K562 (cell line): ENCODE results near the gene HMGCLL1. TPM values are rescaled to one million over a fixed set of nuclear protein-coding genes. Genes with fewer than 3 reads are reported as not detected.

Source experiments
- ATAC-seq: fragments of 200-7000 bp; cut with Tn5 transposase; 3 replicates; pipeline ENCODE4 v1.9.1; 2020; ENCODE audit warnings: moderate library complexity
- BruUV-seq: library from RNA; stranded (reverse); fragments of 400-500 nt; replicated peaks from 2 replicates; lab custom pipeline; 2021; lab: Mats Ljungman, UMichigan
- CTCF ChIA-PET: fragments of 300-600 bp; formaldehyde crosslinking; extraction: SDS; loops from one replicate; lab custom pipeline; 2021; ENCODE audit warnings: low intra/inter-chr PET ratio; lab: Yijun Ruan, JAX
- POLR2A ChIA-PET: fragments of 300-600, 350-650 bp; sonication (Branson Sonifier 250); formaldehyde crosslinking; extraction: SDS; loops from one replicate; lab custom pipeline; 2021; ENCODE audit warnings: antibody characterized with exemption, inconsistent platforms; lab: Yijun Ruan, JAX
- DNase-seq, 4 experiments: peaks; one replicate each; pipeline versions ENCODE4 v3.0.0 to v3.0.0-alpha.2; 2011 to 2018; ENCODE audit warnings: low spot score in 3 of 4, mixed read lengths in 3 of 4; ENCODE audit errors: extremely low read depth in 1 of 4
- FAIRE-seq: peaks from 2 replicates; lab custom pipeline; 2011; peaks lifted over from hg19 to GRCh38; lab: Jason Lieb, UNC
- H2AFZ ChIP-seq: 2 replicates; pipeline ENCODE4 v1.6.0; 2011; ENCODE audit warnings: low read depth, low read length, control low read depth, inconsistent platforms
- H3K27ac ChIP-seq: fragments of 200-600 bp; 3 replicates; pipeline ENCODE4 v1.8.0; 2011; ENCODE audit warnings: low read depth, mild to moderate bottlenecking, control low read depth, inconsistent platforms, low read length, moderate library complexity, mixed read lengths; ENCODE audit errors: extremely low read depth
- H3K27me3 ChIP-seq, 2 experiments: fragments of 300-600 bp in 1 of 2; 2 replicates in 1 of 2; 3 replicates in 1 of 2; pipeline versions ENCODE4 v1.6.0 to v1.8.0; 2011; ENCODE audit warnings: inconsistent platforms in 2 of 2, low read length in 2 of 2, mild to moderate bottlenecking in 1 of 2, mixed read lengths in 1 of 2, moderate library complexity in 1 of 2; ENCODE audit not compliant: control insufficient read depth in 2 of 2, insufficient read depth in 2 of 2
- H3K36me3 ChIP-seq: fragments of 300-600 bp; 3 replicates; pipeline ENCODE4 v1.8.0; 2011; ENCODE audit warnings: mild to moderate bottlenecking, low read length, inconsistent platforms; ENCODE audit not compliant: control insufficient read depth, insufficient read depth
- H3K4me1 ChIP-seq, 2 experiments: fragments of 200-600 bp in 1 of 2; replicated peaks in 1 of 2; 2 replicates in 1 of 2; 3 replicates in 1 of 2; pipeline versions ENCODE4 v1.5.1 to v1.8.0; 2011; ENCODE audit warnings: inconsistent platforms in 2 of 2, low read length in 2 of 2, mild to moderate bottlenecking in 1 of 2, mixed read lengths in 1 of 2, moderate library complexity in 1 of 2; ENCODE audit not compliant: control insufficient read depth in 2 of 2, insufficient read depth in 2 of 2
- H3K4me2 ChIP-seq: 2 replicates; pipeline ENCODE4 v1.6.1; 2011; ENCODE audit warnings: low read length, control low read depth, inconsistent platforms, mixed read lengths; ENCODE audit not compliant: insufficient read depth
- H3K4me3 ChIP-seq: fragments of 200-600 bp; sonication (generic), shearing (Covaris generic); 2 replicates; pipeline ENCODE4 v1.5.1; 2016; ENCODE audit warnings: control low read depth, inconsistent platforms
- H3K79me2 ChIP-seq: fragments of 200-600 bp; 3 replicates; pipeline ENCODE4 v1.8.0; 2011; ENCODE audit warnings: low read length, inconsistent platforms; ENCODE audit not compliant: control insufficient read depth, insufficient read depth
- H3K9ac ChIP-seq, 2 experiments: 2 replicates each; pipeline versions ENCODE4 v1.6.0 to v1.6.1; 2011; ENCODE audit warnings: low read depth in 2 of 2, low read length in 2 of 2, control low read depth in 1 of 2, inconsistent platforms in 1 of 2, mild to moderate bottlenecking in 1 of 2, mixed read lengths in 1 of 2; ENCODE audit not compliant: insufficient read depth in 1 of 2
- H3K9me1 ChIP-seq: one replicate; pipeline ENCODE4 v1.6.0; 2011; ENCODE audit warnings: inconsistent platforms, mild to moderate bottlenecking, low read length, moderate library complexity; ENCODE audit not compliant: control insufficient read depth, insufficient read depth
- H3K9me3 ChIP-seq: replicated peaks from 2 replicates; pipeline ENCODE4 v1.5.1; 2011; ENCODE audit warnings: low read depth, low read length, inconsistent platforms; ENCODE audit not compliant: control insufficient read depth, insufficient read depth
- H4K20me1 ChIP-seq: replicated peaks from 2 replicates; pipeline ENCODE4 v1.6.1; 2011; ENCODE audit warnings: low read length, inconsistent platforms, mixed read lengths; ENCODE audit not compliant: control insufficient read depth, insufficient read depth
- ADNP ChIP-seq: fragments of 200-800 bp; sonication (Bioruptor generic); IDR thresholded peaks from 2 replicates; pipeline ENCODE4 v1.6.1; 2016; ENCODE audit warnings: missing genetic modification characterization, missing compliant biosample characterization
- EGR1 ChIP-seq: fragments of 450-650 bp; conservative IDR thresholded peaks from 2 replicates; pipeline ENCODE4 v1.6.1; 2017; ENCODE audit warnings: mild to moderate bottlenecking
- ESRRB ChIP-seq: fragments of 250-450 bp; sonication (Bioruptor Pico); IDR thresholded peaks from 2 replicates; pipeline ENCODE4 v1.5.0; 2020; ENCODE audit warnings: mild to moderate bottlenecking, moderate library complexity, borderline replicate concordance
- GTF2F1 ChIP-seq: IDR thresholded peaks from 2 replicates; pipeline ENCODE4 v1.6.1; 2011; ENCODE audit warnings: low read depth, low read length, improper control_type of control experiment
- HMG20A ChIP-seq: fragments of 450-650 bp; formaldehyde crosslinking; conservative IDR thresholded peaks from 2 replicates; pipeline ENCODE4 v1.4.0; 2020; ENCODE audit warnings: mild to moderate bottlenecking, mixed read lengths
- MTA3 ChIP-seq: fragments of 450-650 bp; formaldehyde crosslinking; IDR thresholded peaks from 2 replicates; pipeline ENCODE4 v1.6.1; 2017; ENCODE audit warnings: mild to moderate bottlenecking, borderline replicate concordance
- MYNN ChIP-seq, 2 experiments: sonication (generic); formaldehyde crosslinking in 1 of 2; IDR thresholded peaks; 2 replicates each; pipeline versions ENCODE4 v1.5.0 to v1.6.1; 2016 to 2020; ENCODE audit warnings: antibody characterized with exemption in 1 of 2, missing genetic modification reagents in 1 of 2
- NFRKB ChIP-seq: fragments of 450-650 bp; IDR thresholded peaks from 2 replicates; pipeline ENCODE4 v1.6.1; 2016; ENCODE audit warnings: low read depth
- NR2C1 ChIP-seq, 2 experiments: fragments of 450-650 bp; IDR thresholded peaks; 2 replicates each; pipeline ENCODE4 v1.6.1; 2017; ENCODE audit warnings: mild to moderate bottlenecking in 2 of 2, antibody characterized with exemption in 1 of 2, inconsistent platforms in 1 of 2, missing compliant biosample characterization in 1 of 2, missing genetic modification characterization in 1 of 2
- RBBP5 ChIP-seq: fragments of 200-600 bp; sonication (generic); IDR thresholded peaks from 2 replicates; pipeline ENCODE4 v1.6.1; 2012; ENCODE audit warnings: borderline replicate concordance, mild to moderate bottlenecking, low read length, control low read depth, inconsistent platforms; ENCODE audit not compliant: insufficient read depth, poor library complexity, severe bottlenecking
- RBM17 ChIP-seq: fragments of 200-400 bp; formaldehyde crosslinking; IDR thresholded peaks from 2 replicates; pipeline ENCODE4 v1.6.1; 2017; ENCODE audit warnings: low read depth, mild to moderate bottlenecking, low read length, borderline replicate concordance
- SAP30 ChIP-seq: fragments of 200-600 bp; sonication (generic); IDR thresholded peaks from 2 replicates; pipeline ENCODE4 v1.6.1; 2012; ENCODE audit warnings: borderline replicate concordance, low read depth, mild to moderate bottlenecking, moderate library complexity, low read length, control low read depth, inconsistent platforms; ENCODE audit not compliant: insufficient read depth, poor library complexity, severe bottlenecking
- SMAD3 ChIP-seq: fragments of 450-650 bp; formaldehyde crosslinking; conservative IDR thresholded peaks from 2 replicates; pipeline ENCODE4 v1.4.0; 2020; ENCODE audit warnings: mild to moderate bottlenecking
- SNIP1 ChIP-seq: fragments of 450-650 bp; IDR thresholded peaks from 2 replicates; pipeline ENCODE4 v1.7.1; 2017; ENCODE audit warnings: low read depth, mild to moderate bottlenecking
- ZFP30 ChIP-seq: fragments of 250-450 bp; sonication (Bioruptor Pico); IDR thresholded peaks from 2 replicates; pipeline ENCODE4 v1.8.0; 2022; ENCODE audit warnings: moderate library complexity, mild to moderate bottlenecking, inconsistent platforms, borderline replicate concordance
- WGBS: fragments of 100-300 bp; shearing (Covaris generic); methylation state at CpG from one replicate; pipeline ENCODE4 v1.1.6; 2016; ENCODE audit warnings: low coverage, mixed read lengths; ENCODE audit not compliant: insufficient coverage; ENCODE audit errors: missing lambda C conversion rate; 5-methylcytosine and 5-hydroxymethylcytosine counted together
- in situ Hi-C: fragments of 300-500 bp; cut with MboI; formaldehyde crosslinking; loops from 4 replicates; pipeline ENCODE4 v1.15.0; 2018; ENCODE audit warnings: inconsistent platforms, mixed read lengths
- intact Hi-C: fragments of 100-400 bp; cut with micrococcal nuclease; formaldehyde crosslinking; loops from 2 replicates; pipeline ENCODE4 v1.14.2; 2022
- polyA plus RNA-seq, 8 experiments: library from polyadenylated mRNA; depleted of rRNA in 4 of 8; stranded (reverse) in 5 of 8; unstranded in 3 of 8; fragments of >200 nt; fragmentation: Nextera tagmentation in 2 of 8; fragmentation: Illumina TruSeq in 1 of 8; extraction: Ambion mirVana in 2 of 8; extraction: Trizol in 1 of 8; gene quantifications; 2 replicates each; pipeline versions ENCODE4 v1.2.1 to v1.2.3, GENCODE V29; 2011 to 2014; ENCODE audit warnings: inconsistent platforms in 1 of 8, missing spikeins in 1 of 8
- total RNA-seq, 7 experiments: library from RNA; depleted of rRNA in 6 of 7; stranded (reverse); fragments of >200 nt in 6 of 7; fragmentation: Illumina TruSeq in 2 of 7; extraction: Trizol in 2 of 7; gene quantifications; 2 replicates each; pipeline versions ENCODE4 v1.2.1 to v1.2.3, GENCODE V29; 2011 to 2021; ENCODE audit warnings: low replicate concordance in 1 of 7

HMGCLL1 gene
- total and polyA plus RNA-seq, 9 of the 15 experiments (the other 6 are each of a cell fraction or from before 2014, with no cell fraction given) = not detected

DNA sequence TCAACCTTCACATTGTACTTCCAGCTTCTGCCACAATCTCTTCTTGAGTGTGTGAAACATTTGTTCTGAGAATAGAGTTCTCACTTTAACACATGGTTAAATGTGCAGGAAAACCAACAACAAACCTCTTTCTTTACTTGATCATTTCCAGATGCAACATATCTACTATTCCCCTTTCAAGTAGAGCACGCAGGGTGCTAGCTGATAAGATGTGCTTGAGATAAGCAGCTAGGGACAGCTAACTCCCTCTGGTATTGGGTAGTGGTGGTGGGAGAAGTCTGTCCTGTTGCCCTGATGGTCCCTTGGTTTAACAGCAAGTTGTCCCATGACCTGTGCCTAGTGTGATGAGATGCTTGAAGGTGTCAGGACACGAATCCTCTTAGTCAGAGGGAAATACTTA lies 15.4 kb upstream of the HMGCLL1 start:
- ChIA-PET POLR2A (interaction anchor here (0.5 kb wide), 1 partner anchor 171 kb away, joined by 4 read pairs; no protein-coding TSS in a partner anchor), CTCF (no interaction called here)
- intact Hi-C loops = no loop called here
- no peaks in the 10 kb centered on the region for H3K79me2 ChIP-seq
- TF ChIP-seq MYNN (IDR thresholded peaks at IDR 0.05) (no peak), MYNN (CRISPR knock-in tag; IDR thresholded peaks at IDR 0.05) (no peak), NFRKB (no peak), RBM17 (no peak), SNIP1 (no peak), RBBP5 (no peak), GTF2F1 (no peak), EGR1 (no peak), MTA3 (no peak), ADNP (tag) (no peak), ESRRB (CRISPR knock-in tag) (no peak), HMG20A (no peak), NR2C1 (IDR thresholded peaks at IDR 0.05) (no peak), NR2C1 (tag; IDR thresholded peaks at IDR 0.05) (no peak), ZFP30 (CRISPR knock-in tag) (no peak), SMAD3 (CRISPR knock-in tag) (no peak), SAP30 (no peak)
- BruUV-seq = no TSS peak
- H3K9ac ChIP-seq = no peak overlapping the region
- no peak overlapping the region for H2AFZ ChIP-seq
- no peaks in the 10 kb centered on the region for H3K36me3 ChIP-seq
- no peaks in the 10 kb centered on the region for H3K27me3 ChIP-seq
- no peaks in the 10 kb centered on the region for H3K9me1 ChIP-seq
- FAIRE-seq (no peak), DNase-seq (no peak), ATAC-seq (no peak)
- in situ Hi-C loops = no loop called here
- WGBS = 0% methylated on average over 2 of the region's 2 CpGs
- H3K9me3 ChIP-seq = peaks cover 4% of the 10 kb centered on the region; the same call in 1 of the 2 replicates
- no peaks in the 10 kb centered on the region for H3K4me1 ChIP-seq
- no peak overlapping the region for H3K27ac ChIP-seq
- H3K4me2 ChIP-seq = no peak overlapping the region
- H3K4me3 ChIP-seq = no peak overlapping the region
- no peaks in the 10 kb centered on the region for H4K20me1 ChIP-seq
